Measurements from ENCODE around the gene CTPS2. TPM values are rescaled to one million over a fixed set of nuclear protein-coding genes. Genes with fewer than 3 reads are reported as not detected.

Gene CTPS2
- total and polyA plus RNA-seq, 10 donors: 5.3 to 11.7 (median 9.5) TPM

GRCh38 chrX:16643176-16643575, 69.3 kb downstream of the CTPS2 start:
- H3K4me3 ChIP-seq: no peak overlapping the region
- DNase-seq: no peak
- H3K36me3 ChIP-seq: peaks cover 0 to 8% (median 0%) of the 10 kb centered on the region in 6 donors
- TF ChIP-seq CTCF (IDR thresholded peaks at IDR 0.05 in 8 of 11, conservative IDR thresholded peaks at IDR 0.05 in 3 of 11): no peak
- no peak for TF ChIP-seq POLR2A (IDR thresholded peaks at IDR 0.05)
- no peak for TF ChIP-seq POLR2AphosphoS5 (IDR thresholded peaks at IDR 0.05)
- 64 to 90% (median 78%) methylated on average over 5 of the region's 5 CpGs for WGBS, 5 donors
- H3K27me3 ChIP-seq (replicated peaks in 1 of 7): no peaks in the 10 kb centered on the region
- no peaks in the 10 kb centered on the region for H3K9me3 ChIP-seq
- intact Hi-C loops (cut with DNase I; ENCODE audit: low total_unique reads): no loop called here
- no peaks in the 10 kb centered on the region for H3K4me1 ChIP-seq
- H3K27ac ChIP-seq: no peak overlapping the region

GRCh38 chrX:16640823-16641222, 71.6 kb downstream of the CTPS2 start:
- TF ChIP-seq CTCF (IDR thresholded peaks at IDR 0.05 in 8 of 11, conservative IDR thresholded peaks at IDR 0.05 in 3 of 11): no peak
- TF ChIP-seq POLR2AphosphoS5 (IDR thresholded peaks at IDR 0.05): no peak
- TF ChIP-seq POLR2A (IDR thresholded peaks at IDR 0.05): no peak
- H3K9me3 ChIP-seq: no peaks in the 10 kb centered on the region
- H3K4me1 ChIP-seq: no peaks in the 10 kb centered on the region
- no peak overlapping the region for H3K27ac ChIP-seq
- H3K27me3 ChIP-seq (replicated peaks in 1 of 7): no peaks in the 10 kb centered on the region
- no peak for DNase-seq
- intact Hi-C loops (cut with DNase I; ENCODE audit: low total_unique reads): no loop called here
- 85 to 90% (median 87%) methylated on average over 2 to 4 of the region's 4 CpGs for WGBS, 5 donors
- H3K4me3 ChIP-seq: no peak overlapping the region
- H3K36me3 ChIP-seq: peaks cover 0 to 23% (median 0%) of the 10 kb centered on the region in 6 donors

- no peak for DNase-seq
- intact Hi-C loops (cut with DNase I; ENCODE audit: low total_unique reads): no loop called here
- no peak overlapping the region for H3K27ac ChIP-seq
- no peak for TF ChIP-seq CTCF (IDR thresholded peaks at IDR 0.05 in 8 of 11, conservative IDR thresholded peaks at IDR 0.05 in 3 of 11)
- TF ChIP-seq POLR2AphosphoS5 (IDR thresholded peaks at IDR 0.05): no peak
- no peak for TF ChIP-seq POLR2A (IDR thresholded peaks at IDR 0.05)
- H3K9me3 ChIP-seq: no peaks in the 10 kb centered on the region
- H3K4me3 ChIP-seq: no peak overlapping the region
- H3K36me3 ChIP-seq: peaks cover 0 to 23% (median 0%) of the 10 kb centered on the region in 6 donors
- H3K4me1 ChIP-seq: no peaks in the 10 kb centered on the region
- 83 to 90% (median 86%) methylated on average over 3 to 6 of the region's 6 CpGs for WGBS, 5 donors
- H3K27me3 ChIP-seq (replicated peaks in 1 of 7): no peaks in the 10 kb centered on the region
Observed at GRCh38 chrX:16639966-16640365, 72.5 kb downstream of the CTPS2 start.

- TF ChIP-seq CTCF (IDR thresholded peaks at IDR 0.05 in 8 of 11, conservative IDR thresholded peaks at IDR 0.05 in 3 of 11) (no peak), POLR2AphosphoS5 (IDR thresholded peaks at IDR 0.05) (no peak), POLR2A (IDR thresholded peaks at IDR 0.05) (no peak)
- Histone ChIP-seq H3K9me3 (no peaks in the 10 kb centered on the region), H3K36me3 (peaks cover 0 to 23% (median 0%) of the 10 kb centered on the region in 6 donors), H3K4me3 (no peak overlapping the region), H3K27ac (no peak overlapping the region), H3K4me1 (no peaks in the 10 kb centered on the region), H3K27me3 (replicated peaks in 1 of 7) (no peaks in the 10 kb centered on the region)
- DNase-seq: no peak
- intact Hi-C loops (cut with DNase I; ENCODE audit: low total_unique reads): no loop called here
- WGBS, 5 donors: 89 to 98% (median 95%) methylated on average over 7 of the region's 7 CpGs
Observed at GRCh38 chrX:16638533-16638932, 73.9 kb downstream of the CTPS2 start.

Measured in spleen (tissue), 11 donors.